ENCODE data around the gene CCDC83.
"Not testable (repeated sequence)": the region's sequence is repeated elsewhere in the genome, so short reads cannot be mapped to it uniquely, and the experiment has no call there.

Gene CCDC83

DNA sequence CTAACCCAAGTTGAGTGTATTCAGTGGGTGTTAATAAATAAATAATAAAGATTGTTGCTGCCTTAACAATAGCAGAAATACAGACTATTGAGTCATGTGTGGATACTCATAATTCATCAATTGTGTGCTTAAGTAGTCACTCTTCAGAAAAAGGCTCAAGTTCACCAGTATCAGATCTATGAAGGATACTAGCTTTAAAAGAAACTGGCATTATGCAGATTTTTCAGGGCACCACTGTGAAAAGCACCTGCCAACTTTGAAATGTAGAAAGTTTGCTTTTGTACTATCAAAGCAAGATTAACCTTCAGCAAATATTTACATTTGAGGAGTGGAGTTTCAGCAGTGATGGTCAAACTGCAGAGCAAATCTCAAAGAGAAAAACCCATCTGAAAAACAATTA, 24.1 kb upstream of the CCDC83 start:
- Histone ChIP-seq H3K9me3 (ENCODE audit: control insufficient read depth, low read length) (peaks cover 9% of the 10 kb centered on the region), H4K91ac (ENCODE audit: low read length) (no peak overlapping the region), H2BK120ac (ENCODE audit: low read depth, low read length) (no peak overlapping the region), H3K14ac (ENCODE audit: low read length in 2 of 2) (no peak overlapping the region), H2BK15ac (ENCODE audit: low read depth, poor library complexity, severe bottlenecking) (no peak overlapping the region), H3K4me3 (ENCODE audit: insufficient read depth in 1 of 2, low read depth in 1 of 2, low read length in 2 of 2) (no peak overlapping the region), H2AK5ac (ENCODE audit: low read length, severe bottlenecking) (no peak overlapping the region), H2AFZ (ENCODE audit: low read depth, low read length) (no peak overlapping the region), H2BK5ac (ENCODE audit: low read depth, low read length, poor library complexity, severe bottlenecking) (no peak overlapping the region), H3K23ac (ENCODE audit: low read length in 2 of 2) (no peak overlapping the region), H3K4ac (ENCODE audit: low read depth in 1 of 2, low read length in 2 of 2) (no peak overlapping the region), H3K27me3 (ENCODE audit: control insufficient read depth in 1 of 2, insufficient read depth in 1 of 2, low read length in 2 of 2) (no peaks in the 10 kb centered on the region), H3K79me1 (replicated peaks; ENCODE audit: low read length, poor library complexity, severe bottlenecking) (no peaks in the 10 kb centered on the region), H4K8ac (ENCODE audit: low read length) (no peak overlapping the region), H2BK12ac (ENCODE audit: low read length in 2 of 2) (no peak overlapping the region), H3K9ac (ENCODE audit: low read length) (no peak overlapping the region), H3K36me3 (ENCODE audit: control insufficient read depth in 1 of 2, insufficient read depth in 2 of 2, low read depth in 1 of 2, low read length in 2 of 2) (no peaks in the 10 kb centered on the region), H3K4me1 (ENCODE audit: control insufficient read depth, insufficient read depth, low read depth, low read length) (peaks cover 5% of the 10 kb centered on the region), H3K18ac (ENCODE audit: low read depth in 1 of 2, low read length in 2 of 2) (no peak overlapping the region), H3K27ac (ENCODE audit: low read length, poor library complexity, severe bottlenecking) (no peak overlapping the region), H3K4me2 (ENCODE audit: low read length, poor library complexity, severe bottlenecking) (no peak overlapping the region)
- no peak for DNase-seq

DNA sequence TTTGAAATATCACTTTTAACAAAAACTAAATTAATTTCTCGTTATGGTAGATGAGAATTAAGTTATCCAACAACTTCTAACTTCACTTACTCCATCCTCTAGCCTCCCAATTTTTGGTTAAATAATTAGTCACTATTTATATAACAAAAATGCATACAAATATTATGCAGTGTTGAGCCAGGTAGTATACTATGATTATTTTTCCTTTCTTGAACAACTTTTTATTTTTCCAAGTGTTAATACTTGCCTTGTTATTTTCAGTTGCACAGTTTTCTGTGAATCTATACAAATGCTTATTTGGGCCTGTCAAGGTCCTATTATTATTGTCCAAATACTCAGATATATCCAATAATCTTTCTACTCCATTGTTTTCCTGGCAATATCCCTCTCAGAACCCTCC, 19.9 kb upstream of the CCDC83 start:
- no peaks in the 10 kb centered on the region for H3K36me3 ChIP-seq (ENCODE audit: control insufficient read depth in 1 of 2, insufficient read depth in 2 of 2, low read depth in 1 of 2, low read length in 2 of 2)
- H2BK12ac ChIP-seq (ENCODE audit: low read length in 2 of 2): no peak overlapping the region
- H2BK5ac ChIP-seq (ENCODE audit: low read depth, low read length, poor library complexity, severe bottlenecking): no peak overlapping the region
- no peak overlapping the region for H3K27ac ChIP-seq (ENCODE audit: low read length, poor library complexity, severe bottlenecking)
- no peak overlapping the region for H3K18ac ChIP-seq (ENCODE audit: low read depth in 1 of 2, low read length in 2 of 2)
- H3K4ac ChIP-seq (ENCODE audit: low read depth in 1 of 2, low read length in 2 of 2): no peak overlapping the region
- WGBS: no CpG with 5 or more reads among the region's 1 CpG
- peaks cover 9% of the 10 kb centered on the region for H3K9me3 ChIP-seq (ENCODE audit: control insufficient read depth, low read length)
- no peak overlapping the region for H3K14ac ChIP-seq (ENCODE audit: low read length in 2 of 2)
- no peak overlapping the region for H3K23ac ChIP-seq (ENCODE audit: low read length in 2 of 2)
- H2BK15ac ChIP-seq (ENCODE audit: low read depth, poor library complexity, severe bottlenecking): no peak overlapping the region
- no peaks in the 10 kb centered on the region for H3K27me3 ChIP-seq (ENCODE audit: control insufficient read depth in 1 of 2, insufficient read depth in 1 of 2, low read length in 2 of 2)
- no peak for DNase-seq
- no peak overlapping the region for H3K4me3 ChIP-seq (ENCODE audit: insufficient read depth in 1 of 2, low read depth in 1 of 2, low read length in 2 of 2)
- H3K4me1 ChIP-seq (ENCODE audit: control insufficient read depth, insufficient read depth, low read depth, low read length): no peaks in the 10 kb centered on the region
- no peak overlapping the region for H3K9ac ChIP-seq (ENCODE audit: low read length)
- no peak overlapping the region for H4K91ac ChIP-seq (ENCODE audit: low read length)
- no peak overlapping the region for H2BK120ac ChIP-seq (ENCODE audit: low read depth, low read length)
- H4K8ac ChIP-seq (ENCODE audit: low read length): no peak overlapping the region
- peaks cover 2% of the 10 kb centered on the region for H3K79me1 ChIP-seq (replicated peaks; ENCODE audit: low read length, poor library complexity, severe bottlenecking)
- H3K4me2 ChIP-seq (ENCODE audit: low read length, poor library complexity, severe bottlenecking): no peak overlapping the region
- H2AFZ ChIP-seq (ENCODE audit: low read depth, low read length): no peak overlapping the region
- no peak overlapping the region for H2AK5ac ChIP-seq (ENCODE audit: low read length, severe bottlenecking)

DNA sequence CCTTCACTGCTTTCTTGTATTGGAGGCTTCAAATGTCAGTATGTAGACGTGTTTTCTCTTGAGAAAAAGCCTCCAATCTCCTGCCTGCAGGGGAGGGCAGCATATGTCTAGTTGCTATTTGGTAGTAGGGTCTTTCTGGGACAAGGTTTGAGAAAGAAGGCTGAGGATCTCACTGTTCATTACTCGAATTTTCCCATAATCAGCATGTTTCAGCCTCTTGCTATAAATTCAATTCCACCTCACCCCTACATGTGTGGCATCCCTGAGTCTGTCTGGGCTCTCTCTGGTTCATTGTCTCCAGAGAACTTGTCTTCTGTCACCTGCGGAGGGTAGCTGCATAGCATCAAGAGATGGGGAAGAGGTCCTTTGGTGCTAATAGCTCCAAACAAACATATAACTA, 19.5 kb upstream of the CCDC83 start:
- 58% methylated on average over 3 of the region's 3 CpGs for WGBS

GRCh38 chr11:85840932-85841331, 14.3 kb upstream of the CCDC83 start:
- not testable (repeated sequence) for H2BK120ac ChIP-seq (ENCODE audit: low read depth, low read length); H3K27me3 ChIP-seq (ENCODE audit: control insufficient read depth in 1 of 2, insufficient read depth in 1 of 2, low read length in 2 of 2); H3K4me1 ChIP-seq (ENCODE audit: control insufficient read depth, insufficient read depth, low read depth, low read length); H2AK5ac ChIP-seq (ENCODE audit: low read length, severe bottlenecking); H3K4ac ChIP-seq (ENCODE audit: low read depth in 1 of 2, low read length in 2 of 2); H3K14ac ChIP-seq (ENCODE audit: low read length in 2 of 2); H2BK15ac ChIP-seq (ENCODE audit: low read depth, poor library complexity, severe bottlenecking); H4K91ac ChIP-seq (ENCODE audit: low read length); H3K4me2 ChIP-seq (ENCODE audit: low read length, poor library complexity, severe bottlenecking); H2AFZ ChIP-seq (ENCODE audit: low read depth, low read length); H3K79me1 ChIP-seq (replicated peaks; ENCODE audit: low read length, poor library complexity, severe bottlenecking); DNase-seq; H3K9me3 ChIP-seq (ENCODE audit: control insufficient read depth, low read length); H3K18ac ChIP-seq (ENCODE audit: low read depth in 1 of 2, low read length in 2 of 2); H3K9ac ChIP-seq (ENCODE audit: low read length); H3K4me3 ChIP-seq (ENCODE audit: insufficient read depth in 1 of 2, low read depth in 1 of 2, low read length in 2 of 2); H4K8ac ChIP-seq (ENCODE audit: low read length); H3K27ac ChIP-seq (ENCODE audit: low read length, poor library complexity, severe bottlenecking); H3K23ac ChIP-seq (ENCODE audit: low read length in 2 of 2); H3K36me3 ChIP-seq (ENCODE audit: control insufficient read depth in 1 of 2, insufficient read depth in 2 of 2, low read depth in 1 of 2, low read length in 2 of 2); H2BK12ac ChIP-seq (ENCODE audit: low read length in 2 of 2); H2BK5ac ChIP-seq (ENCODE audit: low read depth, low read length, poor library complexity, severe bottlenecking)

More for the DNA sequence above, 19.5 kb upstream of the CCDC83 start:
- H3K9me3 ChIP-seq (ENCODE audit: control insufficient read depth, low read length): peaks cover 9% of the 10 kb centered on the region
- no peak overlapping the region for H3K4me2 ChIP-seq (ENCODE audit: low read length, poor library complexity, severe bottlenecking)
- no peak overlapping the region for H3K14ac ChIP-seq (ENCODE audit: low read length in 2 of 2)
- no peak overlapping the region for H2BK12ac ChIP-seq (ENCODE audit: low read length in 2 of 2)
- no peak overlapping the region for H3K18ac ChIP-seq (ENCODE audit: low read depth in 1 of 2, low read length in 2 of 2)
- no peak overlapping the region for H2BK120ac ChIP-seq (ENCODE audit: low read depth, low read length)
- no peak overlapping the region for H3K27ac ChIP-seq (ENCODE audit: low read length, poor library complexity, severe bottlenecking)
- peaks cover 2% of the 10 kb centered on the region for H3K79me1 ChIP-seq (replicated peaks; ENCODE audit: low read length, poor library complexity, severe bottlenecking)
- no peak for DNase-seq
- H4K8ac ChIP-seq (ENCODE audit: low read length): no peak overlapping the region
- H3K27me3 ChIP-seq (ENCODE audit: control insufficient read depth in 1 of 2, insufficient read depth in 1 of 2, low read length in 2 of 2): no peaks in the 10 kb centered on the region
- no peak overlapping the region for H3K4me3 ChIP-seq (ENCODE audit: insufficient read depth in 1 of 2, low read depth in 1 of 2, low read length in 2 of 2)
- H3K9ac ChIP-seq (ENCODE audit: low read length): no peak overlapping the region
- H3K23ac ChIP-seq (ENCODE audit: low read length in 2 of 2): no peak overlapping the region
- no peak overlapping the region for H3K4ac ChIP-seq (ENCODE audit: low read depth in 1 of 2, low read length in 2 of 2)
- H2BK5ac ChIP-seq (ENCODE audit: low read depth, low read length, poor library complexity, severe bottlenecking): no peak overlapping the region
- H4K91ac ChIP-seq (ENCODE audit: low read length): no peak overlapping the region
- no peaks in the 10 kb centered on the region for H3K4me1 ChIP-seq (ENCODE audit: control insufficient read depth, insufficient read depth, low read depth, low read length)
- H2AK5ac ChIP-seq (ENCODE audit: low read length, severe bottlenecking): no peak overlapping the region
- H3K36me3 ChIP-seq (ENCODE audit: control insufficient read depth in 1 of 2, insufficient read depth in 2 of 2, low read depth in 1 of 2, low read length in 2 of 2): no peaks in the 10 kb centered on the region
- no peak overlapping the region for H2AFZ ChIP-seq (ENCODE audit: low read depth, low read length)
- H2BK15ac ChIP-seq (ENCODE audit: low read depth, poor library complexity, severe bottlenecking): no peak overlapping the region

Data from mesenchymal stem cell (in vitro differentiated cells and primary cell).